ENCODE measurements around the gene SLC35F3. TPM values are rescaled to one million over a fixed set of nuclear protein-coding genes. Genes with fewer than 3 reads are reported as not detected.
"Not testable (repeated sequence)": the region's sequence is repeated elsewhere in the genome, so short reads cannot be mapped to it uniquely, and the experiment has no call there.

The SLC35F3 gene
- total RNA-seq, 2 experiments from 2014 or later, result 0.86 to 1.8 TPM

DNA sequence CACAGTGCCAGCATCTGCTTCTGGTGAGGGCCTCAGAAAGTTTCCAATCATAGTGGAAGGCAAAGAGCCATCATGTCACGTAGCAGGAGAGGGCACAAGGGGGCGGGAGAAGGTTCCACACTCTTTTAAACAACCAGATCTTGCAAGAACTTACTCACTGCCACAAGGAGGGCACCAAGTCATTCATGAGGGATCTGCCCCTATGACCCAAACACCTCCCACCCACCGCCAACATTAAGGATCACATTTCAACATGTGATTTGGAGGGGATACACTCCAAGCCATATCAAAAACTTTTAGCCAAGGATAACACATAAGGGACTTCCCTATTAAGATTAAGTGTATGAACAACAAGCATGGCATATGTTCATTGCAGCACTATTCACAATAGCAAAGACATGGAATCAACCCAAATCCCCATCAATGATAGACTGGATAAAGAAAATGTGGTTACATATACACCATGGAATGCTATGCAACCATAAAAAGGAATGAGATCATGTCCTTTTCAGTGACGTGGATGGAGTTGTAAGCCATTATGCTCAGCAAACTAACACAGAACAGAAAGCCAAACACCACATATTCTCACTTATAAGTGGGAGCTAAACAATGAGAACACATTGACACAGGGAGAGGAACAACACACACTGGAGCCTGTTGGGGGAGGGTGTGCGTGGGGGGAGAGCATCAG lies 19.9 kb upstream of the SLC35F3 start:
- Mint-ChIP-seq H3K36me3 (ENCODE audit: low read depth) (no peaks in the 10 kb centered on the region), H3K4me3 (no peak overlapping the region), H3K4me1 (no peaks in the 10 kb centered on the region), H3K9me3 (ENCODE audit: low read depth) (peaks cover 12% of the 10 kb centered on the region), H3K27me3 (peaks cover 10% of the 10 kb centered on the region), H3K27ac (no peak overlapping the region)
- intact Hi-C loops (cut with DNase I, micrococcal nuclease), result no loop called here
- CTCF ChIA-PET, result no interaction called here
- no peak for DNase-seq
- POLR2A ChIA-PET, result no interaction called here
- ATAC-seq, result no peak

DNA sequence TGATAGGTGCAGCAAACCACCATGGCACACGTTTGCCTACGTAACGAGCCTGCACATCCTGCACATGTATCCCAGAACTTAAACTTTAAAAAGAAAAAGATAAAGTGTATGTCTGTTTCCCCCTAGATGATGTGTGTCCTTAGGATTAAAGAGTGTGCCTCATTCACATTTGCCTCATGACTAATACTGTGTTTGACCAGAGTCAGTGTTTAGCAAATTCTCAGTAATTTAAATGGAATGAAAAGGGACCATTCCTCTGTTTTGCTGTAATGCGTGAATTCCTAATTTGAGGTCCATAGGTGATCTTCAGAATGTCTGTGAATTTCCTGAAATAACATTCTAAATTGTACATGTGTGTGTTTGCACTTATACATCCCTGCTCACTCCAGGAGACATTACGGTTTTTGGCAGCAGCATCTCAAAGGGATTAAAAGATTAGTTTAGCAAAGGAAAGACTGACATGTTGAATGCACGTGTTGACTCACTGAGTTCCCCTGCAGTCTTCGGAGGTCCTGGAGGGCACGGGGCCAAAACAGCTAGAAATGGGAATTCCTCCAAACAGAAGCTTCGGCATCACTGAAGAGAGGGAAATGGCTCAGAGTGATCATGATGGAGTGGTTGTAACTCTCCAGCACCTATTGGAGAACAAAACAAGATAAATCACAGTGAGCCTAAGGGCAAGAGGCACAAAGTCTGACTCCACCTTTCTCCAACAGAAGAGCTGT lies 19.1 kb upstream of the SLC35F3 start:
- no peaks in the 10 kb centered on the region for H3K4me1 Mint-ChIP-seq

DNA sequence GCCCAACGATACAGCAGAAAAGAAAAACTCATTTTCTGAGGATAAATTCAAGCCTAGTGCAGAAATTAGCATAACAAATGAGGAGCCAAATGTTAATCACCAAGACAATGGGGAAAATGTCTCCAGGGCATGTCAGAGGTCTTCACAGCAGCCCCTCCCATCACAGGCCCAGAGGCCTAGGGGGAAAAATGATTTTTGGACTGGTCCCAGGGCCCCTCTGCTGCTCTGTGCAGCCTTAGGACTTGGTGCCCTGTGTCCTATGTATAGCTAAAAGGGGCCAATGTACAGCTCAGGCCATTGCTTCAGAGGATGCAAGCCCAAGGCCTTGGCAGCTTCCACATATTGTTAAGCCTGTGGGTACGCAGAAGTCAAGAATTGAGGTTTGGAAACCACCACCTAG lies 13.3 kb upstream of the SLC35F3 start:
- intact Hi-C loops (cut with DNase I, micrococcal nuclease); H3K4me1 Mint-ChIP-seq; H3K4me3 Mint-ChIP-seq; H3K27me3 Mint-ChIP-seq; H3K27ac Mint-ChIP-seq; POLR2A ChIA-PET; H3K36me3 Mint-ChIP-seq (ENCODE audit: low read depth); DNase-seq; ATAC-seq; CTCF ChIA-PET: not testable (repeated sequence)
- H3K9me3 Mint-ChIP-seq (ENCODE audit: low read depth), result peaks cover 14% of the 10 kb centered on the region

More for the DNA sequence above, 19.1 kb upstream of the SLC35F3 start:
- Mint-ChIP-seq H3K27me3 (peaks cover 8% of the 10 kb centered on the region), H3K36me3 (ENCODE audit: low read depth) (no peaks in the 10 kb centered on the region), H3K27ac (no peak overlapping the region), H3K4me3 (no peak overlapping the region), H3K9me3 (ENCODE audit: low read depth) (peaks cover 13% of the 10 kb centered on the region)
- intact Hi-C loops (cut with DNase I, micrococcal nuclease), result no loop called here
- DNase-seq (no peak), ATAC-seq (no peak)
- ChIA-PET CTCF (no interaction called here), POLR2A (no interaction called here)

DNA sequence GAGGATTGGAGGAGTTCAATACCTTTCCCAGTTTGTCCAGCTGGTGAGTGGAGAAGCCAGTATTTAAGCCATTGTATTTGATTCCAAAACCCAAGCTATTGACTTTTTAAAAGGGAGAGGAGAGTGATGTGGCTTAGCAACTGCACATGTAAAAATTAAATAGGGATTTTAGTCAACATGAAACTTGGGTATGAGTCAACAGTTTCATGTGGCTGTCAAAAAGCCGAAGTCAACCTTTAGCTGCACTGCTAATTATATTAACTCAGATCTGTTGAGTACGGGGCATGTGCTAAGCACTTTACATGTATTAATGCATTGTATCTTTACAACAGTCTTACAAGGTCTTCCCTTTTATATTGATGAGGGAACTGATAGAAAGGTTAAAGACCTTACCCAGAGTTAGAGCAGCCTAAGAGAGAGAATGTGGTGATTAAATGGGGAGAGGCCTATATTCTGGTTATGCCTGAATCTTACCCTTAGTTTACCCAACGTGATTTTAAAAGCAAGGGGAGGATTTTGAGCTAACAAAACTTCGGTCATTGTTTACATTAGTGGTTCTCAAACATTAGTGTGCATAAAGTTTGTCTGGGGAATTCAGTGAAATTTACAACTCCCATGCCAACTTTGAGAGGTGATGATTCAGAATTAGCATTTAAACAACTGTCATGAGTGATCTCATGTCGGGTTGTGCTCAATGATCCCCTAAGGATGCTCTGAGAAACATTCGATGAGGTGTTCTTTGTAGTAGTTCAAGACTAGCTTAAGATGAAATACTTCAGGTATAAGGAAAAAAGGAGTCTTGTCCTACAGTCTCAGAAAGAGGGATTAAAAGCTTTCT lies 6.9 kb upstream of the SLC35F3 start:
- H3K27ac Mint-ChIP-seq, result no peak overlapping the region
- ATAC-seq (peak; percentile 23), DNase-seq (no peak)
- H3K4me3 Mint-ChIP-seq, result no peak overlapping the region
- H3K4me1 Mint-ChIP-seq, result no peaks in the 10 kb centered on the region
- CTCF ChIA-PET, result interaction anchor here (0.6 to 1.5 kb wide), 2 partner anchors 13 to 1624 kb away, joined by 3 to 5 read pairs; no protein-coding TSS in a partner anchor
- no peaks in the 10 kb centered on the region for H3K36me3 Mint-ChIP-seq (ENCODE audit: low read depth)
- POLR2A ChIA-PET, result no interaction called here
- intact Hi-C loops (cut with DNase I, micrococcal nuclease), result no loop called here
- peaks cover 26% of the 10 kb centered on the region for H3K27me3 Mint-ChIP-seq
- H3K9me3 Mint-ChIP-seq (ENCODE audit: low read depth), result no peaks in the 10 kb centered on the region

DNA sequence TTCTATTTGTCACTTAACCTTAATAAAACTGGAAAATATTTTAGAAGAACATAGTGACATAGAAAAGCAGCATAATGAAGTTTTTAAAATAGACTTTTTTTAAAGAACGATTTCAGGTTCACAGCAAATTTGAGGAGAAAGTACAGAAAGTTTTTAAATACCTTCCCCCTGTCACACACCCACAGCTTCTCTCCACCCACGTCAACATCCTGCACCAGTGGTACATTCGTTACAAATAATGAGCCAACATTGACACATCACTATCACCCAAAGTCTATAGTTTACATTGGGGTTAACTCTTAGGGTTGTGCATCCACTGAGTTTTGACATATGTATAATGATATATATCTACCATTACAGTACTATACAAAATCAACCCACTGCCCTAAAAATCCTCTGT lies 3.0 kb upstream of the SLC35F3 start:
- Mint-ChIP-seq H3K4me1 (peaks cover 3% of the 10 kb centered on the region), H3K27ac (no peak overlapping the region), H3K9me3 (ENCODE audit: low read depth) (no peaks in the 10 kb centered on the region), H3K4me3 (no peak overlapping the region), H3K36me3 (ENCODE audit: low read depth) (no peaks in the 10 kb centered on the region), H3K27me3 (peaks cover 47% of the 10 kb centered on the region)
- ChIA-PET POLR2A (no interaction called here), CTCF (no interaction called here)
- intact Hi-C loops (cut with DNase I, micrococcal nuclease), result no loop called here
- no peak for ATAC-seq
- DNase-seq, result no peak

DNA sequence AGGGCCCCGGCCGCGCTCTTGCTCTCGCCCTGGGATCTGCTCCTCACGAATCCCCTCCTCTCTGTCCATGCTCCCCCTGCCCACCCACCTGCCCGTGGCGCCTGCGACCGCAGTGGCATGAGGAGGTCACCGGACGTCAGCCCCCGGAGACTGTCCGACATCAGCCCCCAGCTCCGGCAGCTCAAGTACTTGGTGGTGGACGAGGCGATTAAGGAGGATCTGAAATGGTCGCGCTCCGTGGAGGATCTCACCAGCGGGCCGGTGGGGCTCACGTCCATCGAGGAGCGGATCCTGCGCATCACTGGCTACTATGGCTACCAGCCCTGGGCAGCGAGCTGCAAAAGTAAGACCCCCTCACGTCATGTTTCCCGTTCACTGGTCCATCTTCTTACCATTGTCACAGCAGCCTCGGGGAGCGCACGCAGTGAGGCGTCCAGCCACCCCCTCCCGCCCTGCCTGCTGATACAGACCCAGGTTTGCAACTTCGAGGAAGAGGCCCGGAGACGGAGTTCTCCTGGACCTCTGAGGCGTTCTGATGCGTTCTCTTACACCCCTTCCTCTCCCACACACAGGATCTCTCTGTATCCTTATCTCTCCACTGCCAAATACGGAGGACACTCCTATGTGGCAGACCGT lies 1.1 kb downstream of the SLC35F3 start:
- ChIA-PET POLR2A (no interaction called here), CTCF (interaction anchor here (0.7 kb wide), 1 partner anchor 128 kb away, joined by 3 read pairs; no protein-coding TSS in a partner anchor)
- Mint-ChIP-seq H3K9me3 (ENCODE audit: low read depth) (no peaks in the 10 kb centered on the region), H3K27me3 (peaks cover 51% of the 10 kb centered on the region), H3K4me1 (peaks cover 3% of the 10 kb centered on the region), H3K36me3 (ENCODE audit: low read depth) (no peaks in the 10 kb centered on the region), H3K4me3 (no peak overlapping the region), H3K27ac (no peak overlapping the region)
- intact Hi-C loops (cut with DNase I, micrococcal nuclease), result no loop called here
- ATAC-seq (no peak), DNase-seq (no peak)

DNA sequence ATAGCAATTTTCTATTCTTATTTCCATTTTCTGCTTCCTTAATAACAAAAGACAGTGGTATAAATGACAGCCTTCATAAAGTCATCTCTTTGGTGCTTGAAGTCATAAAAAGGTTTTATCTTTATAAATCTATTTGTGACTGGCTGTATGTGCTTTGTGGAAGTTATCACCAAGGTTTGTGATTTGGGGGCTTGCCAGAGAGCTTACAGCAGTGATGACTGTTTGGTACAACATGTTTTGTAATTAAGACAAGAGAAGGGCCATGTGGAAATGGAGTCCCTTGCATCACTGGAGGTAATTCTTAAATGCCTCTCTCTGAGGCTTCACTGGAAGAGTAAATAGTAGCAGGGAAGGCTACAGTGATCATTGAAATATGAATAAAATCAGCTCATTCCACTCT lies 2.7 kb downstream of the SLC35F3 start:
- CTCF ChIA-PET, result no interaction called here
- no peak for DNase-seq
- no peaks in the 10 kb centered on the region for H3K9me3 Mint-ChIP-seq (ENCODE audit: low read depth)
- no peak overlapping the region for H3K4me3 Mint-ChIP-seq
- no peak overlapping the region for H3K27ac Mint-ChIP-seq
- H3K27me3 Mint-ChIP-seq, result peaks cover 45% of the 10 kb centered on the region
- peaks cover 3% of the 10 kb centered on the region for H3K4me1 Mint-ChIP-seq
- intact Hi-C loops (cut with DNase I, micrococcal nuclease), result no loop called here
- POLR2A ChIA-PET, result interaction anchor here (0.5 kb wide), 1 partner anchor 184 kb away, joined by 3 read pairs; no protein-coding TSS in a partner anchor
- no peaks in the 10 kb centered on the region for H3K36me3 Mint-ChIP-seq (ENCODE audit: low read depth)
- ATAC-seq, result no peak

DNA sequence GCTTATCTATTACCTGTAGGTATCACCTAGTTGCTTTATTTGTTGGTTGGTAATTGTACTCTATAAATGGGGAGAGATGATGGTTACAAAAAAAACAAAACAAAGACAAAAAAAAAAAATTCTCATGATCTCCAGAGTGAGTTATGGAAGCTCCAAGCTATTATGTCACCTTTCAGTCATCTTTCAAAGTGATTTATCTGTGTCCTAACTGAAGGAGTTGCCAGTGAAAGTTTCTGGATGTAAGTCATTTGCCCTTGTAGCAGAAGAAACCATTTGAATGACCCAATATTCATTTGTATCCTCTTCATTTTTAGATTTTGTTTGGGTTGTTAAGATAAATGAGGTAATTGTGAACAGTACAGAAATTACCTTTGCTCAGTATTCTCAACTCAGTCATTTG lies 3.6 kb downstream of the SLC35F3 start:
- intact Hi-C loops (cut with DNase I, micrococcal nuclease), result no loop called here
- DNase-seq, result no peak
- Mint-ChIP-seq H3K4me1 (peaks cover 3% of the 10 kb centered on the region), H3K27me3 (peaks cover 40% of the 10 kb centered on the region), H3K4me3 (no peak overlapping the region), H3K36me3 (ENCODE audit: low read depth) (no peaks in the 10 kb centered on the region), H3K9me3 (ENCODE audit: low read depth) (no peaks in the 10 kb centered on the region), H3K27ac (no peak overlapping the region)
- ChIA-PET CTCF (no interaction called here), POLR2A (no interaction called here)
- no peak for ATAC-seq

DNA sequence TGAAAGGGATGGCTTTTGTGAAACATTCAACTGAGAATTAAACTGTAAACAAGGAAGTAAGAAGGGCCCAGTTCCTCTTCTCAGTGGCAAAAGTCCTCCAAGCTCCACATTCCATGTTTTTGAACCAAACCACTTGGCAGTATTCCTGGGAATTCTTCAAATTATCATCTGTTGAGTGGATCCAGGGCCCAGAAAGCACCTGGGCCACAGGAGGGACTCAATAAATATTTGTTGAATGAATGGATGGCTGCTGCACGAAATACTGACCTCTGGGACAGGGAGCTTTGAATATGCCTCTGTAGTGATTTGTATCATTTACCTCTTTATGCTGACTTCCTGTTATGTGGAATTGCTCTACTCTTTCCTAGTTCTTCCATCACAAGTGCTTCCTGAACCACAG lies 4.7 kb downstream of the SLC35F3 start:
- DNase-seq (no peak), ATAC-seq (no peak)
- POLR2A ChIA-PET, result no interaction called here
- Mint-ChIP-seq H3K27me3 (peaks cover 32% of the 10 kb centered on the region), H3K4me1 (peaks cover 2% of the 10 kb centered on the region), H3K27ac (no peak overlapping the region), H3K4me3 (no peak overlapping the region), H3K36me3 (ENCODE audit: low read depth) (no peaks in the 10 kb centered on the region), H3K9me3 (ENCODE audit: low read depth) (no peaks in the 10 kb centered on the region)
- CTCF ChIA-PET, result no interaction called here
- intact Hi-C loops (cut with DNase I, micrococcal nuclease), result no loop called here

DNA sequence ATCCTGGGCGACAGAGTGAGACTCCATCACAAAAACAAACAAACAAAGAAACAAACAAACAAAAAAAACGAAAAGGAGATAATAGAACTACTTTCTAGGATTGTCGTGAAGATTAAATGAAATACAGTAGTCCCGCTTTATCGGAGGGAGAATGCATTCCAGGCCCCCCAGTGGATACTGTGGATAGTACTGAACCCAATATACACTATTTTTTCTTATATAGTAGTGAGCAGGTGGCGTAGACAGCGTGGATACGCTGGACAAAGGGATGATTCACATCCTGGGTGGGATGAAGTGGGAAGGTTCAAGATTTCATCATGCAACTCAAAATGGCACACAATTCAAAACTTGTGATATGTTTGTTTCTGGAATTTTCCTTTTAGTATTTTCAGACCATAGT lies 8.0 kb downstream of the SLC35F3 start:
- Mint-ChIP-seq H3K4me1 (no peaks in the 10 kb centered on the region), H3K27me3 (peaks cover 15% of the 10 kb centered on the region), H3K4me3 (no peak overlapping the region), H3K27ac (no peak overlapping the region), H3K9me3 (ENCODE audit: low read depth) (no peaks in the 10 kb centered on the region), H3K36me3 (ENCODE audit: low read depth) (no peaks in the 10 kb centered on the region)
- ChIA-PET POLR2A (no interaction called here), CTCF (interaction anchor here (1.1 kb wide), 1 partner anchor 154 kb away, joined by 4 read pairs; no protein-coding TSS in a partner anchor)
- ATAC-seq (no peak), DNase-seq (no peak)
- intact Hi-C loops (cut with DNase I, micrococcal nuclease), result no loop called here

DNA sequence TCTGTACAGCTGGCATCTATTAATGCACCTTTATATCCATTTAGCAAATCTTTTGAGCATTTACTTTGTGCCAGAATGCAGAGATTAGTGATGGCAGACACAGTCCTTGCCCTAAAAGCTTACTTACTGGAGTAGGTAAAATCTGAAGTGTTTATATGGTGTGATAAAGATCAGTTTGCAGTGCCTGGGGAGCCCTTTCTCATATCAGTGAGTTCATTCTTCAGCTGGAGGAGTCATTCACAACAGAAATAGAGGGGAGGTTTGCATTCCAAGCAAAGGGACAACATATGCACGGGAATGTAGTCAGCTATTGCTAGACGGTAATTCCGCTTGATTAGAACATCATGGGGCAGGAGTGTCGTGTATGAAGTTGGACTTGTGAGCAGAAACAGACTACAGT lies 8.4 kb downstream of the SLC35F3 start:
- DNase-seq, result no peak
- Mint-ChIP-seq H3K4me1 (no peaks in the 10 kb centered on the region), H3K36me3 (ENCODE audit: low read depth) (no peaks in the 10 kb centered on the region), H3K27ac (no peak overlapping the region), H3K4me3 (no peak overlapping the region), H3K9me3 (ENCODE audit: low read depth) (no peaks in the 10 kb centered on the region), H3K27me3 (peaks cover 17% of the 10 kb centered on the region)
- CTCF ChIA-PET, result interaction anchor here (1.1 kb wide), 1 partner anchor 153 kb away, joined by 4 read pairs; no protein-coding TSS in a partner anchor
- ATAC-seq, result no peak
- intact Hi-C loops (cut with DNase I, micrococcal nuclease), result no loop called here
- POLR2A ChIA-PET, result no interaction called here
